Astrocyte of the spinal cord (primary cell): ENCODE results near the gene PIGU.

ENCODE experiments used
- DNase-seq: peaks from one replicate; pipeline ENCODE4 v3.0.0; 2011; ENCODE audit warnings: low read depth, low spot score
- H3K4me3 ChIP-seq: 2 replicates; pipeline ENCODE4 v1.5.1; 2011; ENCODE audit warnings: low read depth, mild to moderate bottlenecking, low read length, moderate library complexity
- CTCF ChIP-seq: IDR thresholded peaks from 2 replicates; pipeline ENCODE4 v1.5.1; 2012; ENCODE audit warnings: low read depth, mild to moderate bottlenecking, low read length, inconsistent platforms
- in situ Hi-C: cut with HindIII; loops from 2 replicates; pipeline ENCODE4 v1.10.0; 2017; ENCODE audit warnings: low sequenced_read_pairs

PIGU gene

DNA sequence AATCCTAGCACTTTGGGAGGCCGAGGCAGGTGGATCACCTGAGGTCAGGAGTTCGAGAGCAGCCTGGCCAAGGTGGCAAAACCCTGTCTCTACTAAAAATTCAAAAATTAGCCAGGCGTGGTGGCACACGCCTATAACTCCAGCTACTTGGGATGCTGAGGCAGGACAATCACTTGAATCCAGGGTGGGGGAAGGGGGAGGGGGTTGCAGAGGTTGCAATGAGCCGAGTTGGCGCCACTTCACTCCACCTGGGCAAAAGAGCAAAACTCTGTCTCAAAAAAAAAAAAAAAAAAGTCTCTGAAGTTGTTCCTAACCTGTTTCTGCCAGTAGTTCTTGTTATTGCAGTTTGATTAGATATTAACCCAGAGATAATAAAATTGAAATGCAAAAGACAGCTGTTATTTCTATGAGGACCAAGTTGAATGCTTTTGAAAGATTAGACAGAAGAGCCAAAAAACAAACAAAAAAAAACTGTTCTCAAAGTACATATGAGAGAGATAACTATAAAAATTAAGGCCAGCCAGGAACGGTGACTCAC, 22.6 kb downstream of the PIGU start:
- no peak for TF ChIP-seq CTCF
- no peak for DNase-seq
- no peak overlapping the region for H3K4me3 ChIP-seq
- in situ Hi-C loops: no loop called here

GRCh38 chr20:34651200-34651599, 25.7 kb downstream of the PIGU start:
- in situ Hi-C loops: no loop called here
- no peak overlapping the region for H3K4me3 ChIP-seq
- DNase-seq: no peak
- no peak for TF ChIP-seq CTCF

DNA sequence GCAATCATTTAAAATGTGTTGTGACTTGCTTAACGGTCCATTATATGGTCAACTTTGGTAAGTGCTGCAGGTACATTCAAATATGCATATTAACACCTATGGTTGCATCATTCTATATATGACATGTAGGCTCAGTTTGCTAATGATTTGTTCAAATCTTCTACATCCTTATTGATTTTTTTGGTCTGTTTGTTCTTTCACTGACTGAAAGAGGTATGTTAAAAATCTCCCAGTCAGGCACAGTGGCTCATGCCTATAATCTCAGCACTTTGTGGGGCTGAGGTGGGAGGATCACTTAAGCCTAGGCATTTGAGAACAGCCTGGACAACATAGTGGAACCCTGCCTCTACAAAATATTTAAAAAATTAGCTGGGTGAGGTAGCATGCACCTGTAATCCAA, 29.2 kb downstream of the PIGU start:
- DNase-seq: no peak
- in situ Hi-C loops: no loop called here
- H3K4me3 ChIP-seq: no peak overlapping the region
- no peak for TF ChIP-seq CTCF

- H3K4me3 ChIP-seq: no peak overlapping the region
- TF ChIP-seq CTCF: no peak
- no peak for DNase-seq
- in situ Hi-C loops: no loop called here
These were observed 31.9 kb downstream of the PIGU start for GRCh38 chr20:34644951-34645350.

- in situ Hi-C loops: no loop called here
- no peak for TF ChIP-seq CTCF
- DNase-seq: no peak
- no peak overlapping the region for H3K4me3 ChIP-seq
These were observed 32.5 kb downstream of the PIGU start for GRCh38 chr20:34644345-34644744.

DNA sequence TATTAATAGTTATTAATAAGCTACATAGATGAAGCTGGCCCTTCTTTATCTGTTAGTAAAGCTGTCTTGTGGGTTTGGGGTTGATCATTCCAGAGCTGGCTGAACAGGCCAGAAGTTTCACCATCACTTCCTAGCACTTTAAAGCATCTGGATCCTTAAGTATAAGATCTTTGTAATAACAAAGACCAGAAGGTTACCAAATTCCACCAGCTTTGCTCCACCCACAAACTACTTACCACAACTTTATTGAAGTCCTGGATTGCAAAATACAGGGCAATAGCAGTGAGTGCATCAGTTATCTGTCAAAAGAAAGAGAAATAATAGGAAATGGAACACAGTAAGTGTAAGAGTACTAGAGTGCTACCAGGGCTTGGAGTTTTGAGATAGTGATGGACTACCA, 33.0 kb downstream of the PIGU start:
- peak; percentile 40 for DNase-seq
- no peak overlapping the region for H3K4me3 ChIP-seq
- in situ Hi-C loops: no loop called here

More for the DNA sequence above, 33.0 kb downstream of the PIGU start:
- TF ChIP-seq CTCF: no peak
